ENCODE results near the gene SLF2.
A peak's percentile ranks its signal among the peaks of the same experiment; 100 is the strongest.

Gene SLF2

GRCh38 chr10:101000127-101000914, 87.6 kb downstream of the SLF2 start:
- no peak for DNase-seq (ENCODE audit: low read depth in 1 of 2, low spot score in 1 of 2)
- peak overlapping the region; percentile 21 for H3K4me3 ChIP-seq (replicated peaks; ENCODE audit: insufficient read depth, low read length)
- TF ChIP-seq POLR2AphosphoS5 (IDR thresholded peaks at IDR 0.05; ENCODE audit: low read depth): no peak
- TF ChIP-seq, protein P1, sequence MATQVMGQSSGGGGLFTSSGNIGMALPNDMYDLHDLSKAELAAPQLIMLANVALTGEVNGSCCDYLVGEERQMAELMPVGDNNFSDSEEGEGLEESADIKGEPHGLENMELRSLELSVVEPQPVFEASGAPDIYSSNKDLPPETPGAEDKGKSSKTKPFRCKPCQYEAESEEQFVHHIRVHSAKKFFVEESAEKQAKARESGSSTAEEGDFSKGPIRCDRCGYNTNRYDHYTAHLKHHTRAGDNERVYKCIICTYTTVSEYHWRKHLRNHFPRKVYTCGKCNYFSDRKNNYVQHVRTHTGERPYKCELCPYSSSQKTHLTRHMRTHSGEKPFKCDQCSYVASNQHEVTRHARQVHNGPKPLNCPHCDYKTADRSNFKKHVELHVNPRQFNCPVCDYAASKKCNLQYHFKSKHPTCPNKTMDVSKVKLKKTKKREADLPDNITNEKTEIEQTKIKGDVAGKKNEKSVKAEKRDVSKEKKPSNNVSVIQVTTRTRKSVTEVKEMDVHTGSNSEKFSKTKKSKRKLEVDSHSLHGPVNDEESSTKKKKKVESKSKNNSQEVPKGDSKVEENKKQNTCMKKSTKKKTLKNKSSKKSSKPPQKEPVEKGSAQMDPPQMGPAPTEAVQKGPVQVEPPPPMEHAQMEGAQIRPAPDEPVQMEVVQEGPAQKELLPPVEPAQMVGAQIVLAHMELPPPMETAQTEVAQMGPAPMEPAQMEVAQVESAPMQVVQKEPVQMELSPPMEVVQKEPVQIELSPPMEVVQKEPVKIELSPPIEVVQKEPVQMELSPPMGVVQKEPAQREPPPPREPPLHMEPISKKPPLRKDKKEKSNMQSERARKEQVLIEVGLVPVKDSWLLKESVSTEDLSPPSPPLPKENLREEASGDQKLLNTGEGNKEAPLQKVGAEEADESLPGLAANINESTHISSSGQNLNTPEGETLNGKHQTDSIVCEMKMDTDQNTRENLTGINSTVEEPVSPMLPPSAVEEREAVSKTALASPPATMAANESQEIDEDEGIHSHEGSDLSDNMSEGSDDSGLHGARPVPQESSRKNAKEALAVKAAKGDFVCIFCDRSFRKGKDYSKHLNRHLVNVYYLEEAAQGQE (IDR thresholded peaks at IDR 0.05; ENCODE audit: insufficient replicate concordance, low read depth): no peak
- H3K27me3 ChIP-seq (ENCODE audit: insufficient read depth, poor library complexity, severe bottlenecking): no peaks in the 10 kb centered on the region
- no peak overlapping the region for H3K27ac ChIP-seq (replicated peaks)

DNA sequence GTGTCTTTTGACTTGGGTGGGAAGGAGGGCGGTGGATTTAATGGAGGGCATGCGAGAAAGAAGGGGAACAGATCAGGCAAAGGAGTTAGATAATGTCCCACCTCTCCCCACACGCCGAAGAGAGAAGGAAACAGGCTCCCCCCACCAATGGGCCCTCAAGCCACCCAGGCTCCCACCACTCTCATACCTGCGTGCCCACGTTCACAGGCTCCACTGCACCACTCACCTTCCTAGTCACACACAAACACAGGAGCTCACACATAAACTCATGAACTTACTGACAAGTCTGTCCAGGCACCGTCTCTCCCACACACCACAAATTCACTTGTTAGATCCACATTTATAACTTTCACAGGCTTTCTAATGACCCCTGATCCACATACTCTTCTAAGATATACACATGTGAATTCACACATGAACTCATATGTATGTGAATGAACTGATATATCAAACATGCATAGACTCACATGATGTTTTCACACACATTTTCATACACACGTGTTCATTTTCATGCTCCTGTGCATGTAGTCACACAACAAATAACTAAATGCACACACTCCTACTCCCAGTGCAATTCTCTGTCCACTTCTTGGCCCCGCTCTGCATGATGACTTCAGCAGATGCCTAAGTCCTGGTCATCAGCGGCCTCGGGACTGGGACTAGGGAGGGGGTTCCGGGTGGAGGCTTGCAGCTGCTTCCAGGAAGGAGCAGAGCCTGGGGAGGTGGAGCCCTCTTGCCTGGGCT, 88.3 kb downstream of the SLF2 start:
- H3K27me3 ChIP-seq (ENCODE audit: insufficient read depth, poor library complexity, severe bottlenecking): no peaks in the 10 kb centered on the region
- H3K4me3 ChIP-seq (replicated peaks; ENCODE audit: insufficient read depth, low read length): no peak overlapping the region
- TF ChIP-seq CTCF (IDR thresholded peaks at IDR 0.05; ENCODE audit: insufficient read depth, low read length): no peak
- TF ChIP-seq GABPA (IDR thresholded peaks at IDR 0.05; ENCODE audit: low read depth): no peak
- TF ChIP-seq, protein P1 (IDR thresholded peaks at IDR 0.05; ENCODE audit: insufficient replicate concordance, low read depth): no peak
- no peak for TF ChIP-seq POLR2AphosphoS5 (IDR thresholded peaks at IDR 0.05; ENCODE audit: low read depth)
- no peak for TF ChIP-seq SPI1 (IDR thresholded peaks at IDR 0.05; ENCODE audit: borderline replicate concordance, low read depth)
- H3K27ac ChIP-seq (replicated peaks): no peak overlapping the region
- no peak for DNase-seq (ENCODE audit: low read depth in 1 of 2, low spot score in 1 of 2)

DNA sequence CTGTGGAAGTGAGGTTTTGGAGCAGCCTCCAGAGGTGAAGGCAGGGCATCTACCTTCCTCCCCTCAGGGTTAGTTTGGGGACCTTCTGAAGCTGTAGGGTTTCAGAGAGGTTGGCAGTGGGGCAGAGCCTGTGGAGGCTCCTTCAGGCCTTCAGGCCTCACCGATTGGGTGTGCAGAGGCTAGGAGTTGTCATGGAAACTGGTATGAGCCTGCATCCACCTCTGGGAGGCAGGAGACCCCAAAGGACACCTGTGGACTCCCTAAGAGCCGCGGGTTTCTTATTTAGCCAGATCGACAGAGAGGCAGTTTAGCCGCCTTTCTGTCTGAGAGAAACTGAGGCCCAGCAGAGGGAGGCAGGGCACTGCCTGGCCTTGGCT, 88.9 kb downstream of the SLF2 start:
- Histone ChIP-seq H3K27me3 (ENCODE audit: insufficient read depth, poor library complexity, severe bottlenecking) (no peaks in the 10 kb centered on the region), H3K27ac (replicated peaks) (no peak overlapping the region), H3K4me3 (replicated peaks; ENCODE audit: insufficient read depth, low read length) (no peak overlapping the region)
- no peak for DNase-seq (ENCODE audit: low read depth in 1 of 2, low spot score in 1 of 2)
- TF ChIP-seq GABPA (IDR thresholded peaks at IDR 0.05; ENCODE audit: low read depth): no peak
- no peak for TF ChIP-seq POLR2AphosphoS5 (IDR thresholded peaks at IDR 0.05; ENCODE audit: low read depth)
- TF ChIP-seq, protein P1 (IDR thresholded peaks at IDR 0.05; ENCODE audit: insufficient replicate concordance, low read depth): no peak
- no peak for TF ChIP-seq CTCF (IDR thresholded peaks at IDR 0.05; ENCODE audit: insufficient read depth, low read length)
- no peak for TF ChIP-seq SPI1 (IDR thresholded peaks at IDR 0.05; ENCODE audit: borderline replicate concordance, low read depth)
